GDM1 (cell line): ENCODE results near the gene FXN.
"Not testable (repeated sequence)": the region's sequence is repeated elsewhere in the genome, so short reads cannot be mapped to it uniquely, and the experiment has no call there.

ENCODE experiments used
- DNase-seq: peaks from one replicate; lab custom pipeline; 2025; lab: John Stamatoyannopoulos, UW

FXN gene

GRCh38 chr9:69070201-69070600 is 34.6 kb downstream of the FXN start:
- no peak for DNase-seq

DNA sequence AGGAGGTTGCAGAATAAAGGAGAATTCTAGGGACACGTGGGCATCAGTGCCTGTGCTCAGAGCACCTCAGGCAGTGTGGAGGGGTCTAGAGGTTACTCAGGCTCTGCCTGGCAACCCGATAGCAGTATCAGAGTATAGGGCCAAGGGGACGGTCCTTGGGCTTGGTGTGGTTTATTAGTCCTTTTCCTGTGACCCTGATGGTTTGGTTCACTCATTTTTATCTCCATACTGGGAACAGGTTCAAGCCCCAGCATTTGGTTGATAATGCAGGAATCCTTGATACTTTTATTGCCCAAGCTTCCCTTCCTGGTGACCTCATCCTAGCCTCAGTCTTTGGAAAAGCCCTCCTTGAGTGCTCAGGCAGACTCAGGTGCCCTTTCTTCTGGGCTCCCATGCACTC is 35.5 kb downstream of the FXN start:
- no peak for DNase-seq

DNA sequence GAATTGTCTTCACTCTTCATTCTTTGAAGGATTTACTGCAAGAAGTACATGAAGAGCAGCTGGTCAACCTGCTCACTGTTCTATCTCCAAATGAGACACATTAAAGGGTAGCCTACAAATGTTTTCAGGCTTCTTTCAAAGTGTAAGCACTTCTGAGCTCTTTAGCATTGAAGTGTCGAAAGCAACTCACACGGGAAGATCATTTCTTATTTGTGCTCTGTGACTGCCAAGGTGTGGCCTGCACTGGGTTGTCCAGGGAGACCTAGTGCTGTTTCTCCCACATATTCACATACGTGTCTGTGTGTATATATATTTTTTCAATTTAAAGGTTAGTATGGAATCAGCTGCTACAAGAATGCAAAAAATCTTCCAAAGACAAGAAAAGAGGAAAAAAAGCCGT is 37.6 kb downstream of the FXN start:
- no peak for DNase-seq

DNA sequence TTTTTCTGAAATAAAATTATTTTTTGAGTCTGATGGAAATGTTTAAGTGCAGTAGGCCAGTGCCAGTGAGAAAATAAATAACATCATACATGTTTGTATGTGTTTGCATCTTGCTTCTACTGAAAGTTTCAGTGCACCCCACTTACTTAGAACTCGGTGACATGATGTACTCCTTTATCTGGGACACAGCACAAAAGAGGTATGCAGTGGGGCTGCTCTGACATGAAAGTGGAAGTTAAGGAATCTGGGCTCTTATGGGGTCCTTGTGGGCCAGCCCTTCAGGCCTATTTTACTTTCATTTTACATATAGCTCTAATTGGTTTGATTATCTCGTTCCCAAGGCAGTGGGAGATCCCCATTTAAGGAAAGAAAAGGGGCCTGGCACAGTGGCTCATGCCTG is 39.2 kb downstream of the FXN start:
- no peak for DNase-seq

DNA sequence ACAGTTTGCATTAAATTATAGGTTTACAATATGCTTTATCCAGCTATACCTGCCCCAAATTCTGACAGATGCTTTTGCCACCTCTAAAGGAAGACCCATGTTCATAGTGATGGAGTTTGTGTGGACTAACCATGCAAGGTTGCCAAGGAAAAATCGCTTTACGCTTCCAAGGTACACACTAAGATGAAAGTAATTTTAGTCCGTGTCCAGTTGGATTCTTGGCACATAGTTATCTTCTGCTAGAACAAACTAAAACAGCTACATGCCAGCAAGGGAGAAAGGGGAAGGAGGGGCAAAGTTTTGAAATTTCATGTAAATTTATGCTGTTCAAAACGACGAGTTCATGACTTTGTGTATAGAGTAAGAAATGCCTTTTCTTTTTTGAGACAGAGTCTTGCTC is 41.0 kb downstream of the FXN start:
- no peak for DNase-seq

- DNase-seq = no peak
These were observed 42.5 kb downstream of the FXN start for GRCh38 chr9:69078069-69078468.

DNA sequence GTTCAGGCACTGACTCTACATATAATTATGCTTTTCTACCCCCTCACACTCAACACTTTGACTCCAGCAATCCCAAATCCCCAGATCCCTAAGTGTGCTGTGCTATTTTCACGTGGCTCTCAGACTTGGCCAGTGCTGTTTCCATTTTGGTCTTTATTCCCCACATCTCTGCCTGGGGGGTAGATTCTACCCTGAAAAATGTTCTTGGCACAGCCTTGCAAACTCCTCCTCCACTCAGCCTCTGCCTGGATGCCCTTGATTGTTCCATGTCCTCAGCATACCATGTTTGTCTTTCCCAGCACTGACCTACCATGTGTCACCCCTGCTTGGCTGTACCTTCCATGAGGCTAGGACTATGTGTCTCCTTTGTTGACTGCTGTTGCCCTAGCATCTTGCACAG is 43.0 kb downstream of the FXN start:
- no peak for DNase-seq

DNA sequence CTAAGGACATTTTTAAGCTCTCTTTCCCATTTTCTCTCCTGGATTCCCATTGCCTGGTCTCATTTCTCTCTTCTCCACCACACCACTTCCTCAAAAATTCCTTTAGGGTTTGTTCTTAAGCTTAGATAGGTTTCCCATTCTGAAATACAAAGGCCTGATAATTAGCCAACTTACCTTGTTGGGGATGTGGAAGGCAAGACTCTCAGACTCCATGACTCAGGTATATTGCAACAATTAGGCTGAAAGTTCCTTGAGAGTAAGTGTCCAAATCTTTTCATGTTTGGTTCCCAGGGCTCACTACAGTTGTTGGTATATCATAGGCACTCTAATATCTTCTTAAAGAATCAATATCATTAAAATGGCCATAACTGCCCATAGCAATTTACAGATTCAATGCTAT is 43.6 kb downstream of the FXN start:
- DNase-seq = no peak

- no peak for DNase-seq
These were observed 45.7 kb downstream of the FXN start for GRCh38 chr9:69081261-69081660.

DNA sequence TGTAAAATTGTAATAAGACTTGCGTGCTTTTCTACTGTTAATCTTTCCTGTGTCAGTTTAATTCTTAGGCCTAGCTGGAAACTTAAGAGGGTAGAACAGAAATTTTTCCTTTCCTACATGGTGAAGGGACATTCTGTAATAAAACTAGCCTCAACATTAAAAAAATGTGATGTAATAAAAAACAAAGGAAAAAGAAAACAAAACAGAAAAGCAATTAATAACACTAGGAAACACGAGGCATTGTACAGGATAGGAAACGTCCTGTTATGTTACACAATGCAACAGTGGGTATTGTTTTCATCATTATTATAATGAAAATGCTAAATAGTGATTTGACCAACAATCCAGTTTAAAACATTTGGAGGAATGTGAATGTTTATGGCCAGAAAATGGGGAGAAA is 47.8 kb downstream of the FXN start:
- no peak for DNase-seq

DNA sequence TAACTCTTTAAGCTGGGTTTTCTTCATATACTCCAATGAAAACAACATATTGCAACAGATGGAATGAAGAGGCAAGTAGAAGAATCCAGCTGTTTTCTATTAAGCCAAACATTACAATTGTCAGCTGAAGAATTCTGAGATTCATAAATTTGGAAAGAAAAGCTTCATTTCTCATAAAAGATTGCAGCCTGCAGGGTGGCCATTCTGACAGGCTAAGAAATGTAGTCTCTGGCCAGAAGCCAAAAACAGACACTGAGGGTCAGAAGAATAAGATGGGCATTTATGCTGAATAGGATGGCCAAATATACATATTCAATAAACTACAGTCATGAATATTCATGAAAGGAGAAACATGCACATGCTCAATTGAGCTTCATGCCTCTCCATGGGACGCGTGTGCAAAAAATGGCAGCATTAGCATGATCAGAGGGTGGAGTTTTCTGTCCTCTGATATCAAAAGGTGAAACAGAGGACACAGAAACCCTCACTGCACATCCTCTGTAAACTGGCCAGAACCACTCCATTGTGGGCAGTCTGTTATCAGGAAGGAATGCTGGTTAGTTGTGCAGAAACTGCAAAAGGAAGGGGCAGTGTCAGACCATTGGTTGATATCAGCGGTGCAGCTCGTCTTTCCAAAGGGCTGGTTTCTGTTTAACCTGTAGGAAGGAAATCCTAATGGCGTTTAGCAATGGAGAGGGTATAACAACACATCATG is 50.2 kb downstream of the FXN start:
- no peak for DNase-seq

- DNase-seq = no peak
These were observed 50.8 kb downstream of the FXN start for GRCh38 chr9:69086312-69086711.

DNA sequence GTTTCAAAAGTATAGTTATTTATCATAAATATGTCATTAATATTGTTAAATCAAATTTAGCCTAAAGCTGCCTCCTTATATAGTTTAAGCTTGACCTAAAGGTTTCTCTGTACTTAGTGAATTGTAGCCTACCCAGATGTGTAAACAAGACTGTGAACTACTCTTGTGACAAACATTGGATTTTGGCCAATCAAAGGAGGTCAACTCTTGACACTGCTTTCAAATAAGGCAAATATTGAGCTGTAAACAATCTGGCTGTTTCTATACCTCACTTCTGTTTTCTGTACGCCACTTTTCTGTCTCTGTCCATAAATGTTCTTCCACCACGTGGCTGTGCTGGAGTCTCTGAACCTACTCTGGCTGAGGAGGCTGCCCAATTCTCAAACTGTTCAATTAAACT is 51.2 kb downstream of the FXN start:
- no peak for DNase-seq

DNA sequence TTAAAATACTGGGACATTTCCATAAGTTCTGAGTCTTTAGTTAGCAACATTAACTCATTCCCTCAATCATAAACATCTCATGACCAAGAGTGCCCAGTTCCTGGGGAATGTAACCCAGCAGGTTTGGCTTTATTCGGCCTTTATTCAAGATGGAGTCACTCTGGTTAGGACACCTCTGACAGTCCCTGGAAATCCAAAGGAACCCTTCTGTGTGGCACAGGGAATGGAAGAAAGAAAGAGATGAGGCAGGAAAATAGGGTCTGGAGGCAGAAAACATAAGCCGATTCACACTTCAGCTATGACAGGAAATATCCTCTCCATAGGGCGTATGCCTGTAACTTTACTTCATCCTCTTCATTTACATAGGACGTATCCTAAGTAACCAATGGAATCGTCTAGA is 53.5 kb downstream of the FXN start:
- DNase-seq = no peak

DNA sequence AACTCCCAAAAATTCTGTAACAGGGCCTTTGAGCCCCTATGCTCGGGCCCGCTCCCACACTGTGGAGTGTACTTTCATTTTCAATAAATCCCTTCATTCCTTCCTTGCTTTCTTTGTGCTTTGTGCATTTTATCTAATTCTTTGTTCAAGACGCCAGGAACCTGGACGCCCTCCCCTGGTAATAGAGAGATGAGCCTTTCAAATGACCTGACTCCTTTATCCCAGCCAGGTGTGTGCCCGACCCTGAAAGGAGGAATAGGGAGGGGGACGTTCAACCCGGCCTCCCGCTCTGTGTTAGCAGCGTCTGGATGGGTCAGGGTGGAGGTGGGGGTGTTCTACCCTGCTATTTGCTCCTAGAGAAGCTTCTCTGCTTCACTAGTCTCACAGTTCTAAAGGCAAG is 53.9 kb downstream of the FXN start:
- DNase-seq = no peak

- no peak for DNase-seq
These were observed 54.7 kb downstream of the FXN start for GRCh38 chr9:69090140-69090750.

DNA sequence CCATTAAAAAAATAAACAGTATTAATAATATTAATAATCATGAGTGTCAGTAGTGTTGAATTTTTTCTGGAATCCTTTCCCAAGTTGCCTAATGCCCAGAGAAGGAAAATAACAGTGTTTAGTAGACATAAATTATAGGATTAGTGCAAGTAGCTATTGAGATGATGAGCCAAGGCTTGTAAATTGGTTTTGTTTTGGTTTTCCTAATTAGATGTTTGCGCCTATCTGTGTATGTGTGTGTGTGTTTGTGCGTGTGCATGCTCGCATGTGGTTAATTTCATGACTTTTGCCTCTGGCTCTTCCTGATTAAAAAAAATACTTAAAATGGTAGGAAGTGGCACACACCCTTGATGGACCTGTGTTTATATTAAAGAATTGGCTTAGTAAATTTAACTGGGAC is 55.4 kb downstream of the FXN start:
- no peak for DNase-seq

DNA sequence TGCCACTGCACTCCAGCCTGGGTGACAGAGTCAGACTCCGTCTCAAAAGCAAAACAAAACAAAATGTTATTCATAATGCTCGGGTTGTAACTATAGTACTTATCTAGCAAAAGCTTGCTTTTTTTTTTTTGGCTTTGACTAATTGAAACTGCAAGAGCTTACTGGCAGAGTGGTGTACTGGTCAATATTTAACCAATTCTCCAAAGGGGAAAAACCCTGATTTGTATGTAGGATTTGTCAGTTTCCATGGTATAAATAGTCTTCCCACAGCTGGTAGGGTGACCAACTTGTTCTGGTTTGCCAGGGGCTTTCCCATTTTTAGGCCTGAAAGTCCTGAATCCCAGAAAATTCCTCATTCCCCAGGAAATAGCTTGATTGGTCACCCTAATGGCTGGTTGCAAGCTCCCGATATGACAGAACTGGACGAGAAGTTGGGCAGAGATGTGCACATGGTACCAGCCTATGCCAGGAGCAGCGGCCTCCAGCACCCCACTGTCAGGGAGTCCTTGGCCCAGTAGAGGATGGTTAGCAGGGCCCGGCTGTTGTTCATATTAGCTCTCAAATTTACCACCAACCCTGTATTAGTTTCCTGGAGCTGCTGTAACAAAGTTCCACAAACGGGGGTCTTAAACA is 58.0 kb downstream of the FXN start:
- no peak for DNase-seq

- not testable (repeated sequence) for DNase-seq
These were observed 59.0 kb downstream of the FXN start for GRCh38 chr9:69094361-69095135.

GRCh38 chr9:69097064-69097463 is 61.5 kb downstream of the FXN start:
- DNase-seq = no peak

DNA sequence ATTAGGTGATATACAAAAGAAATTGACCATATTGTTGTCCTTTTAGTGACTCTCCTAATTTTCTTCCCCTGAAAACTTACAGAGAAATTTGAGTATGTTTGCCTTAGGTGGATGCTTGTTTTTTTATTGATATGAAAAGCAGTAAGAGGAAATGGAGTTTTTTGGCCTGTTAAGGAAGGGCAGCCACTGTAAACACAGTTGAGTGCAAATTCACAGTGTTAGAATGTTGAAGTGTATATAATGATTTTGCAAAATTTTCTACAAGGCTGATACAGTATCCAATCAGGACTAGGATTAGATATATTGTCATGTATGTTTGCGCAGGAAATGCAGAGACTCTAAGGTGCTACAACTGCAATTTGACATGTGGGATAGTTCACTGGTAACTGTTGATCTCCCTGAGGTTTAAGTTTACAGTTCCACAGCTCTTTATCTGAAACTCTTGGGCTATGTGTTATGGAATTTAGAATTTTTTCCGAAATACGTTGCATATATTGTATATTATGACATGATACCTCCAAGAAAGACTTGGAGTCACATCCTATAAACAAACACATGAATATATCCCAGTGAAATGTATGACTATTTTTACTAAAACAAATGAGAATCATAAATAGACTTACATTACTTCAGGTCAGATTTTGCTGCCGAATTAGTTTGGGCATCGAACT is 62.5 kb downstream of the FXN start:
- no peak for DNase-seq

GRCh38 chr9:69103348-69103996 is 67.9 kb downstream of the FXN start:
- not testable (repeated sequence) for DNase-seq
